ENCODE measurements around the gene LMF1. TPM values are rescaled to one million over a fixed set of nuclear protein-coding genes. Genes with fewer than 3 reads are reported as not detected.

The LMF1 gene
- total and polyA plus RNA-seq, 9 of the 15 experiments (the other 6 are each of a cell fraction or from before 2014, with no cell fraction given), result 0.11 to 1.6 (median 0.55) TPM; not detected in 1

DNA sequence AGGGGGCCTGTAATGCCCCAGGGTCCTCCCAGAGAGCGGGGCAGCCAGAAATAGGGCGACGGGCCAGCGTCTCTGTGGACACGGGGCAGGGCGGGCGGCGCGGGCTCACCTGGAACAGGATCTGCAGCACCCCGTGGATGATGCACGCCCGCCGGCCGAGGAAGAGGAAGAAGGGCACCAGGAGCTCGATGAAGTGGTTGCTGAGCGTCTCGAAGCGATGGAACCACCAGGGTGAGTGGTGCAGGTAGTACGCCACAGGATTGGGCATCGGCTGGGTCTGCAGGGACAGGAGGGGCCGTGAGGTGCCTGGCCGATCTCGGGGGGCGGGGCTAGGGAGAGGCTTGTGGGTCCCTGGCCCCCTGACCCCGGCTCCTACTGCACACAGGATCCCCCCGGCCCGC is 91.3 kb downstream of the LMF1 start (continued):
- TF ChIP-seq, protein P1, sequence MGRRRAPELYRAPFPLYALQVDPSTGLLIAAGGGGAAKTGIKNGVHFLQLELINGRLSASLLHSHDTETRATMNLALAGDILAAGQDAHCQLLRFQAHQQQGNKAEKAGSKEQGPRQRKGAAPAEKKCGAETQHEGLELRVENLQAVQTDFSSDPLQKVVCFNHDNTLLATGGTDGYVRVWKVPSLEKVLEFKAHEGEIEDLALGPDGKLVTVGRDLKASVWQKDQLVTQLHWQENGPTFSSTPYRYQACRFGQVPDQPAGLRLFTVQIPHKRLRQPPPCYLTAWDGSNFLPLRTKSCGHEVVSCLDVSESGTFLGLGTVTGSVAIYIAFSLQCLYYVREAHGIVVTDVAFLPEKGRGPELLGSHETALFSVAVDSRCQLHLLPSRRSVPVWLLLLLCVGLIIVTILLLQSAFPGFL (CRISPR knock-in tag; IDR thresholded peaks at IDR 0.05), result no peak
- TF ChIP-seq CEBPG (CRISPR knock-in tag; IDR thresholded peaks at IDR 0.05), result no peak
- TF ChIP-seq CEBPG (tag; conservative IDR thresholded peaks at IDR 0.05 in 1 of 2, IDR thresholded peaks at IDR 0.05 in 1 of 2), result no peak
- TF ChIP-seq DPF2 (IDR thresholded peaks at IDR 0.05), result no peak
- no peak for TF ChIP-seq PHB2 (IDR thresholded peaks at IDR 0.05; ENCODE audit: low read depth)
- no peak for TF ChIP-seq SP1 (CRISPR knock-in tag; IDR thresholded peaks at IDR 0.05)

DNA sequence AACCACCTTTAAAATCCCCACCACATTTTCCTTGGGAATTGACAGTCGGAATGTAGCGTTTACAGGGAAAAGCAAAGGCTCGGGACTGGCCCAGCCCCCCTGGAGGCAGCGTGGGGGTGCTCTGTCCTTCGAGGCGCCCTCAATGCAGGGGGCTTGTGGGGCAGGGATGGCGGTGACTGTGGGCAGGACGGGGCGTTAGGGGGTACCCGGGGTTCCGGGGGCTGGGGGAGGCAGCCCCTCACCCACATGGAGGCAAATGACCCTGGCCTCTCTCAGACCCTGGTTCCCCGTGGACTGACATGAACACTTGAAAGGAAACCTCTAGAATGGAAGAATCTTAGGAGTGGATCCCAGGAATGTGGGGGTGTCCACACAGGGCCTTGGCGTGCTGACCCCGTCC is 91.9 kb downstream of the LMF1 start:
- ChIA-PET POLR2A (interaction anchor here (0.9 kb wide), 1 partner anchor 171 kb away, joined by 3 read pairs; no protein-coding TSS in a partner anchor), CTCF (ENCODE audit: low intra/inter-chr PET ratio) (interaction anchor here (1.3 kb wide), 1 partner anchor 166 kb away, joined by 4 read pairs; no protein-coding TSS in a partner anchor)
- DNase-seq (ENCODE audit: extremely low read depth in 1 of 4, low spot score in 3 of 4) (no peak), ATAC-seq (no peak), FAIRE-seq (no peak)
- 0% methylated on average over 8 of the region's 14 CpGs for WGBS (ENCODE audit: insufficient coverage, low coverage, missing lambda C conversion rate)
- no peak overlapping the region for H3K4me2 ChIP-seq (ENCODE audit: insufficient read depth, low read length)
- peaks cover 54 to 86% of the 10 kb centered on the region in 2 experiments for H3K27me3 ChIP-seq (ENCODE audit: control insufficient read depth in 2 of 2, insufficient read depth in 2 of 2, low read length in 2 of 2)
- no peaks in the 10 kb centered on the region for H3K79me2 ChIP-seq (ENCODE audit: control insufficient read depth, insufficient read depth, low read length)
- H3K9me3 ChIP-seq (replicated peaks; ENCODE audit: control insufficient read depth, insufficient read depth, low read depth, low read length), result no peaks in the 10 kb centered on the region
- no peak overlapping the region for H3K9ac ChIP-seq (ENCODE audit: insufficient read depth in 1 of 2, low read depth in 2 of 2, low read length in 2 of 2)
- no peaks in the 10 kb centered on the region for H3K36me3 ChIP-seq (ENCODE audit: control insufficient read depth, insufficient read depth, low read length)
- H2AFZ ChIP-seq (ENCODE audit: low read depth, low read length), result no peak overlapping the region
- no TSS peak for BruUV-seq (replicated peaks)
- no peak overlapping the region for H3K4me3 ChIP-seq
- H4K20me1 ChIP-seq (replicated peaks; ENCODE audit: control insufficient read depth, insufficient read depth, low read length), result peaks cover 23% of the 10 kb centered on the region; the same call in 1 of the 2 replicates
- no peaks in the 10 kb centered on the region for H3K9me1 ChIP-seq (ENCODE audit: control insufficient read depth, insufficient read depth, low read length)
- H3K4me1 ChIP-seq (replicated peaks in 1 of 2; ENCODE audit: control insufficient read depth in 2 of 2, insufficient read depth in 2 of 2, low read length in 2 of 2), result peaks cover 0 to 42% of the 10 kb centered on the region in 2 experiments; a peak in 3 of 5 replicates
- no peak for TF ChIP-seq ZNF12 (CRISPR knock-in tag; IDR thresholded peaks at IDR 0.05)
- no peak for TF ChIP-seq RCOR1 (IDR thresholded peaks at IDR 0.05; ENCODE audit: borderline replicate concordance in 1 of 2, low read depth in 2 of 2, low read length in 2 of 2)
- TF ChIP-seq, protein P2, sequence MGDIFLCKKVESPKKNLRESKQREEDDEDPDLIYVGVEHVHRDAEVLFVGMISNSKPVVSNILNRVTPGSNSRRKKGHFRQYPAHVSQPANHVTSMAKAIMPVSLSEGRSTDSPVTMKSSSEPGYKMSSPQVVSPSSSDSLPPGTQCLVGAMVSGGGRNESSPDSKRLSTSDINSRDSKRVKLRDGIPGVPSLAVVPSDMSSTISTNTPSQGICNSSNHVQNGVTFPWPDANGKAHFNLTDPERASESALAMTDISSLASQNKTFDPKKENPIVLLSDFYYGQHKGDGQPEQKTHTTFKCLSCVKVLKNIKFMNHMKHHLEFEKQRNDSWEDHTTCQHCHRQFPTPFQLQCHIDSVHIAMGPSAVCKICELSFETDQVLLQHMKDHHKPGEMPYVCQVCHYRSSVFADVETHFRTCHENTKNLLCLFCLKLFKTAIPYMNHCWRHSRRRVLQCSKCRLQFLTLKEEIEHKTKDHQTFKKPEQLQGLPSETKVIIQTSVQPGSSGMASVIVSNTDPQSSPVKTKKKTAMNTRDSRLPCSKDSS (IDR thresholded peaks at IDR 0.05; ENCODE audit: low read depth, partially characterized antibody), result no peak
- TF ChIP-seq ZNF263 (CRISPR knock-in tag; IDR thresholded peaks at IDR 0.05; ENCODE audit: borderline replicate concordance), result no peak
- no peak for TF ChIP-seq ZNF146 (CRISPR knock-in tag; IDR thresholded peaks at IDR 0.05; ENCODE audit: unreplicated experiment)
- TF ChIP-seq TCFL5 (CRISPR knock-in tag; conservative IDR thresholded peaks at IDR 0.05), result no peak
- TF ChIP-seq BRD9 (IDR thresholded peaks at IDR 0.05; ENCODE audit: low read depth, partially characterized antibody), result no peak
- TF ChIP-seq, protein P3, sequence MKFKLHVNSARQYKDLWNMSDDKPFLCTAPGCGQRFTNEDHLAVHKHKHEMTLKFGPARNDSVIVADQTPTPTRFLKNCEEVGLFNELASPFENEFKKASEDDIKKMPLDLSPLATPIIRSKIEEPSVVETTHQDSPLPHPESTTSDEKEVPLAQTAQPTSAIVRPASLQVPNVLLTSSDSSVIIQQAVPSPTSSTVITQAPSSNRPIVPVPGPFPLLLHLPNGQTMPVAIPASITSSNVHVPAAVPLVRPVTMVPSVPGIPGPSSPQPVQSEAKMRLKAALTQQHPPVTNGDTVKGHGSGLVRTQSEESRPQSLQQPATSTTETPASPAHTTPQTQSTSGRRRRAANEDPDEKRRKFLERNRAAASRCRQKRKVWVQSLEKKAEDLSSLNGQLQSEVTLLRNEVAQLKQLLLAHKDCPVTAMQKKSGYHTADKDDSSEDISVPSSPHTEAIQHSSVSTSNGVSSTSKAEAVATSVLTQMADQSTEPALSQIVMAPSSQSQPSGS (CRISPR knock-in tag; IDR thresholded peaks at IDR 0.05), result no peak
- no peak for TF ChIP-seq BCL6 (CRISPR knock-in tag; IDR thresholded peaks at IDR 0.05)
- TF ChIP-seq, protein P4, sequence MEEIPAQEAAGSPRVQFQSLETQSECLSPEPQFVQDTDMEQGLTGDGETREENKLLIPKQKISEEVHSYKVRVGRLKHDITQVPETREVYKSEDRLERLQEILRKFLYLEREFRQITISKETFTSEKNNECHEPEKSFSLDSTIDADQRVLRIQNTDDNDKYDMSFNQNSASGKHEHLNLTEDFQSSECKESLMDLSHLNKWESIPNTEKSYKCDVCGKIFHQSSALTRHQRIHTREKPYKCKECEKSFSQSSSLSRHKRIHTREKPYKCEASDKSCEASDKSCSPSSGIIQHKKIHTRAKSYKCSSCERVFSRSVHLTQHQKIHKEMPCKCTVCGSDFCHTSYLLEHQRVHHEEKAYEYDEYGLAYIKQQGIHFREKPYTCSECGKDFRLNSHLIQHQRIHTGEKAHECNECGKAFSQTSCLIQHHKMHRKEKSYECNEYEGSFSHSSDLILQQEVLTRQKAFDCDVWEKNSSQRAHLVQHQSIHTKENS (CRISPR knock-in tag; IDR thresholded peaks at IDR 0.05), result no peak
- TF ChIP-seq GABPA (tag; conservative IDR thresholded peaks at IDR 0.05; ENCODE audit: low read depth), result no peak
- TF ChIP-seq ZNF766 (CRISPR knock-in tag; conservative IDR thresholded peaks at IDR 0.05), result no peak
- in situ Hi-C loops (cut with MboI), result no loop called here
- H3K27ac ChIP-seq (ENCODE audit: extremely low read depth, low read depth, low read length), result no peak overlapping the region
- intact Hi-C loops (cut with micrococcal nuclease), result no loop called here

All from K562 (cell line).